Peyer's patch (tissue), 4 donors: Measurements from ENCODE around the gene UBAP1. TPM values are rescaled to one million over a fixed set of nuclear protein-coding genes. Genes with fewer than 3 reads are reported as not detected.
"Not testable (repeated sequence)": the region's sequence is repeated elsewhere in the genome, so short reads cannot be mapped to it uniquely, and the experiment has no call there.

ENCODE experiments used
- DNase-seq, 3 donors: peaks; one replicate each; pipeline ENCODE4 v3.0.0-alpha.2; 2017 to 2019
- H3K27ac ChIP-seq, 4 donors: fragments of 200-600 bp; sonication (generic); one replicate each; pipeline ENCODE4 v1.5.1; 2016 to 2019
- H3K27me3 ChIP-seq, 2 donors: fragments of 200-600 bp; sonication (generic); one replicate each; pipeline ENCODE4 v1.5.1; 2019
- H3K36me3 ChIP-seq, 3 donors: fragments of 200-600 bp; sonication (generic); one replicate each; pipeline ENCODE4 v1.5.1; 2016 to 2019
- H3K4me1 ChIP-seq, 4 donors: fragments of 200-600 bp; sonication (generic); one replicate each; pipeline ENCODE4 v1.5.1; 2016 to 2019
- H3K4me3 ChIP-seq, 4 donors: fragments of 200-600 bp; sonication (generic); 1 replicate in 3 of 4; 2 replicates in 1 of 4; pipeline ENCODE4 v1.5.1; 2016 to 2019; ENCODE audit warnings: mild to moderate bottlenecking in 1 of 4
- H3K9me3 ChIP-seq, 4 donors: fragments of 200-600 bp; sonication (generic); one replicate each; pipeline ENCODE4 v1.5.1; 2016 to 2019; ENCODE audit warnings: mild to moderate bottlenecking in 1 of 4
- CTCF ChIP-seq, 6 experiments: fragments of 450-650 bp in 4 of 6; fragments of 200-600 bp in 2 of 6; sonication (generic) in 1 of 6; IDR thresholded peaks; one replicate each; pipeline ENCODE4 v1.5.1; 2017 to 2019; ENCODE audit warnings: antibody characterized with exemption in 6 of 6, mild to moderate bottlenecking in 3 of 6, moderate library complexity in 1 of 6
- POLR2A ChIP-seq, 2 donors: fragments of 450-650 bp; IDR thresholded peaks; one replicate each; pipeline ENCODE4 v1.5.1; 2017; ENCODE audit warnings: antibody characterized with exemption in 2 of 2, mild to moderate bottlenecking in 2 of 2, moderate library complexity in 2 of 2
- total RNA-seq, 4 donors: library from RNA; depleted of rRNA; stranded (reverse); fragments of >200 nt; gene quantifications; one replicate each; pipeline ENCODE4 v1.1.0, GENCODE V29; 2016

The UBAP1 gene
- 10 to 100 TPM; 19.8 to 40.2 (median 31.6) TPM for total RNA-seq

DNA sequence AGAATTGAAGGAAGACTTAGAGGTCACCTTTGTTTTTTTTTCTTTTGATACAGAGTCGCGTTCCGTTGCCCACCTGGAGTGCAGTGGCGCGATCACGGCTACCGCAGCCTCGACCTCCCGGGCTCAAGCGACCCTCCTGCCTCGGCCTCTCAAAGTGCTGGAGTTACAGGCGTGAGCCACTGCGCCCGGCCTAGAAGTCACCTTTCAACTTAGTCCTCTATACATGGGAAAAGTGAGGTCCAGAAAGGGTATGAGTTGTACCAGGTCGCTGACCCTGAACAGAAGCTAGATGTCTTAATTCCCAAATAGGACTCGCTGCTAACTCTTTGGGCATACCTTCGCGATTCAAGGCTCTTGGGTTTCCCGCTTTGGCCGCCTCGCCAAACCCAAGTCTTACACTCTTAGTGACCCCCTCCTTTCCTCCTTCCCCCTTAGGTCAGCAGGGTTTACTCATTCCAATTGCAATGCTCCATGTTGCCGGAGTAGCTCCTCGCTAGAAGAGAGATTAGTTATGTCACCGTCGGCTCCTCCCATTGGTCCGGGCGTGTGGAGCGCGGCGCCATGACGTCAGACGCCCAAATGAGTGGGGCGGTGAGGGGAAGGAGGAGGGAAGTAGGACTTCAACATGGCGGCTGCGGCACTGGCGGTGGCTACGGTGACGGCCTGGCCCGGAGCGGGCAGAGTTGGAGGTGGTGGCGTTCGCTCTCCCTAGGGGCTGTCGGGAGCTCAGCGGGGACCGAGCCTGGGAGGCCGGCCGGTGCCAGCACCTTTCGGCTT, at the start of gene UBAP1:
TSS of gene UBAP1 (plus strand) at position 608 of the 777 bp plus-strand sequence. CDS start 41,872 bp downstream, outside the sequence.
- Histone ChIP-seq H3K27me3 (no peaks in the 10 kb centered on the region), H3K27ac (peak within 1 kb of the TSS; percentile 87 to 98 (median 95)), H3K4me1 (peaks cover 0 to 15% (median 2%) of the 10 kb centered on the region in 4 donors), H3K36me3 (no peaks in the 10 kb centered on the region), H3K9me3 (no peaks in the 10 kb centered on the region), H3K4me3 (peak within 1 kb of the TSS; percentile 73 to 98 (median 79))
- TF ChIP-seq CTCF (IDR thresholded peaks at IDR 0.05): peak in 3 of 6 experiments; percentile 15 to 37 (median 31)
- peak; percentile 66 to 88 for TF ChIP-seq POLR2A (IDR thresholded peaks at IDR 0.05)
- DNase-seq: peak; percentile 97 to 98 (median 97)

DNA sequence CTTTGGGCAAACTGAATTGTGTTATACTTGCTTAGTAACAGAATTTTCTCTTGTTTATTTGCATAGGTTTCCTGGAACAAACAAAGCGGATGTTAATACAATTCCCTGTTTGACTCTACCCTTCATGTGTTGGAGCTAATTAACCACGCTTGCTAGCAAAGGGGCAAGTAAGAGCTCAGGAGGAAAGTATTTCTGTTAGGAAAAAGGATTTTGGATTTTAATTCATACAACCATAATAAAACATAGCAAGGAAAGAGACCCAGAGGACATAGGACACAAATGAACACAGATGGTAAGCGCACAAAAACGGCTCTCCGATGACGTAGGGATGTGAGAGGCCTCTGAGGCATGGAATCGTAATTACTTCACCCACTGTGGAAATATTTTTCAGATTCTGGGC, 47.3 kb upstream of the UBAP1 start:
- Histone ChIP-seq H3K27ac (no peak overlapping the region), H3K4me1 (peaks cover 0 to 6% (median 2%) of the 10 kb centered on the region in 4 donors), H3K36me3 (no peaks in the 10 kb centered on the region), H3K4me3 (no peak overlapping the region), H3K27me3 (no peaks in the 10 kb centered on the region), H3K9me3 (no peaks in the 10 kb centered on the region)
- TF ChIP-seq CTCF (IDR thresholded peaks at IDR 0.05): no peak
- TF ChIP-seq POLR2A (IDR thresholded peaks at IDR 0.05): no peak
- DNase-seq: no peak

DNA sequence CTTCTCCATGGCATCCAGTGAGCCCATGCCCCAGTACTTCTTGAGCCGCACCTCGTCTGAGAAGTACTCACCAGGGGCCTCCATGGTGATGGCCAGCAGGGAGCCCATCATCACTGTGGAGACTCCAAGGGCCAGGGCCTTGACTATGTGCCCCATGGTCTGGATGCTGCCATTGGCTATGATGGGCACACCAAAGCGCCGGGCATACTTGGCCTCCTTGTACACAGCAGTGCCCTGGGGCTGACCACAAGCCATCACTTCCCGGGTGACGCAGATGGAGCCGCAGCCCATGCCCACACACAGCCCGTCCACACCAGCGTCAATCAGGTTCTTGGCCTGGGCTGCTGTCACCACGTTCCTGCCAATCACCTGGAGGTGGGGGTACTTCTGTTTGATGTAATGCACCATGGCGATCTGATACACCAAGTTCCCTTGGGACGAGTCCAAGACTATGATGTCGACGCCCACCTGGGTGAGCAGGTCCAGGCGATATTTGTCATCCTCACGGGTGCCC, 45.4 kb upstream of the UBAP1 start:
- no peak overlapping the region for H3K27ac ChIP-seq
- H3K36me3 ChIP-seq: no peaks in the 10 kb centered on the region
- H3K9me3 ChIP-seq: no peaks in the 10 kb centered on the region
- no peaks in the 10 kb centered on the region for H3K4me1 ChIP-seq
- no peak for DNase-seq
- TF ChIP-seq CTCF (IDR thresholded peaks at IDR 0.05) (no peak), POLR2A (IDR thresholded peaks at IDR 0.05) (no peak)
- no peak overlapping the region for H3K4me3 ChIP-seq
- no peaks in the 10 kb centered on the region for H3K27me3 ChIP-seq

DNA sequence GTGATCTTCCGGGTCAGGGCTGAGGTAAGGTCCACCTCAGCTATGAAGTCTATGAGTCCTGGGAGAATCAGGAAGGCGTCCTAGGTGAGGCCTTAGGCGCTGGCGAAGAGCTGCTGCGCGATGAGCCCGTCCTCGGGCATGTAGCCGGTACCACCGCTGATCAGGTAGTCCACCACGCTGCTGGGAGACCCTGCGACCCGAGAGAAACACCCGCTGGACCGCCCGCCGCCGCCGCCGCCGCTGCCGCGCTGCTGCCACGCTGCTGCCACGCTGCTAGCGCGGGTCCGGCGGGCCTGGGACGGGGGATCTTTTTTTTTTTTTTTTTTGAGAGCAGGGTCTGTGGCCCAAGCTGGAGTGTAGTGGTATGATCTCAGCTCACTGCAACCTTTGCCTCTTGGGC, 44.3 kb upstream of the UBAP1 start:
- DNase-seq: no peak
- no peak for TF ChIP-seq POLR2A (IDR thresholded peaks at IDR 0.05)
- Histone ChIP-seq H3K27ac (no peak overlapping the region), H3K4me3 (no peak overlapping the region), H3K4me1 (no peaks in the 10 kb centered on the region), H3K27me3 (no peaks in the 10 kb centered on the region), H3K9me3 (no peaks in the 10 kb centered on the region), H3K36me3 (no peaks in the 10 kb centered on the region)

- H3K27me3 ChIP-seq: not testable (repeated sequence)
Measured at GRCh38 chr9:34138644-34139043, 40.2 kb upstream of the UBAP1 start.

GRCh38 chr9:34139477-34140146, 39.2 kb upstream of the UBAP1 start:
- peak in 1 of 6 experiments; percentile 6 for TF ChIP-seq CTCF (IDR thresholded peaks at IDR 0.05)
- no peak for TF ChIP-seq POLR2A (IDR thresholded peaks at IDR 0.05)
- no peak for DNase-seq
- H3K4me3 ChIP-seq: no peak overlapping the region
- no peaks in the 10 kb centered on the region for H3K27me3 ChIP-seq
- no peaks in the 10 kb centered on the region for H3K36me3 ChIP-seq
- H3K9me3 ChIP-seq: no peaks in the 10 kb centered on the region
- H3K4me1 ChIP-seq: no peaks in the 10 kb centered on the region
- no peak overlapping the region for H3K27ac ChIP-seq

More at GRCh38 chr9:34138644-34139043, 40.2 kb upstream of the UBAP1 start:
- not testable (repeated sequence) for H3K27ac ChIP-seq, DNase-seq, H3K4me1 ChIP-seq, H3K36me3 ChIP-seq, H3K4me3 ChIP-seq, H3K9me3 ChIP-seq
